IPS-11a (cell line): Measurements from ENCODE around the gene RASSF5.

Experiments used
- H3K4me3 ChIP-seq: one replicate; pipeline ENCODE4 v1.5.1; 2013; ENCODE audit warnings: low read depth, low read length, control low read depth

Gene RASSF5

DNA sequence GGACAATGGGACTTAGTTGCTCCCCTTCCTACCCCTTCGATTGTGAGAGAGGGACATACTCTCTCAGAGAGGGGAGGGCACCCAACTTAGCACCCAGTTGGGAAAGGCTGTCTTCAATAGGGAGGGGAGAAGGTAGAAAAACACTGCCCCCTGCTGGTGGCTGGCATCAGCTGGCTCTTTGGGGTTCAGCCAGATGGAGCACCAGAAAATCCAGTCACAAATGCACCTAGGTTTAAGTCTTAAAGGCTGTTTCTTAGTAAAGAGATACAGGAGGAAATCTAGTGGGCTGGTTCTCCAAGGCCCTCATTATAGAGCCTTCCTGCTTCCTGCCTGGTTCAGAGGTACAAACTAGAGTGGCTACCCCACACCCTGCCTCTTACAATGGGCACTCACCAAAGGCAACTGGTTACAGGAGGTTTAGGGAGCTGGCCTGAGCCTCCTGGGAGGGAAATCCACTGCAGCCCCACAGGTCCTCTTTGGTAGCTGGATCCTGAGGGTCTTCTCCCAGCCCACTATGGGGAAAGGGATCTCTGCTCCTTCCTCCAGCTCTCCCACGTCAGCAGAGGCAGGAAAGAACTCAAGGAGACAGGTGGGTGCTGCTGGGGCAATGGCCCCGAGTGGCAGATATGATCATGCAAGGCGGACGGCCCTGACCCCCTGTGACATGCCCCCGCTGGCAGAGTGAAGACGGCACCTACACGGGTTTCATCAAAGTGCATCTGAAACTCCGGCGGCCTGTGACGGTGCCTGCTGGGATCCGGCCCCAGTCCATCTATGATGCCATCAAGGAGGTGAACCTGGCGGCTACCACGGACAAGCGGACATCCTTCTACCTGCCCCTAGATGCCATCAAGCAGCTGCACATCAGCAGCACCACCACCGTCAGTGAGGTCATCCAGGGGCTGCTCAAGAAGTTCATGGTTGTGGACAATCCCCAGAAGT is 76.6 kb downstream of the RASSF5 start:
- no peak overlapping the region for H3K4me3 ChIP-seq

GRCh38 chr1:206584683-206585082 is 77.4 kb downstream of the RASSF5 start:
- no peak overlapping the region for H3K4me3 ChIP-seq

- no peak overlapping the region for H3K4me3 ChIP-seq
These were observed 79.4 kb downstream of the RASSF5 start for GRCh38 chr1:206586501-206587445.

DNA sequence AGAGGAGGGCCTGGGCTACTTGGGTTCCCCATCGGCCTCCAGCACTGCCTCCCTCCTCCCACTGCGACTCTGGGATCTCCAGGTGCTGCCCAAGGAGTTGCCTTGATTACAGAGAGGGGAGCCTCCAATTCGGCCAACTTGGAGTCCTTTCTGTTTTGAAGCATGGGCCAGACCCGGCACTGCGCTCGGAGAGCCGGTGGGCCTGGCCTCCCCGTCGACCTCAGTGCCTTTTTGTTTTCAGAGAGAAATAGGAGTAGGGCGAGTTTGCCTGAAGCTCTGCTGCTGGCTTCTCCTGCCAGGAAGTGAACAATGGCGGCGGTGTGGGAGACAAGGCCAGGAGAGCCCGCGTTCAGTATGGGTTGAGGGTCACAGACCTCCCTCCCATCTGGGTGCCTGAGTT is 80.6 kb downstream of the RASSF5 start:
- no peak overlapping the region for H3K4me3 ChIP-seq

GRCh38 chr1:206588492-206588891 is 81.2 kb downstream of the RASSF5 start:
- H3K4me3 ChIP-seq = no peak overlapping the region

- no peak overlapping the region for H3K4me3 ChIP-seq
These were observed 81.9 kb downstream of the RASSF5 start for GRCh38 chr1:206589206-206589605.

DNA sequence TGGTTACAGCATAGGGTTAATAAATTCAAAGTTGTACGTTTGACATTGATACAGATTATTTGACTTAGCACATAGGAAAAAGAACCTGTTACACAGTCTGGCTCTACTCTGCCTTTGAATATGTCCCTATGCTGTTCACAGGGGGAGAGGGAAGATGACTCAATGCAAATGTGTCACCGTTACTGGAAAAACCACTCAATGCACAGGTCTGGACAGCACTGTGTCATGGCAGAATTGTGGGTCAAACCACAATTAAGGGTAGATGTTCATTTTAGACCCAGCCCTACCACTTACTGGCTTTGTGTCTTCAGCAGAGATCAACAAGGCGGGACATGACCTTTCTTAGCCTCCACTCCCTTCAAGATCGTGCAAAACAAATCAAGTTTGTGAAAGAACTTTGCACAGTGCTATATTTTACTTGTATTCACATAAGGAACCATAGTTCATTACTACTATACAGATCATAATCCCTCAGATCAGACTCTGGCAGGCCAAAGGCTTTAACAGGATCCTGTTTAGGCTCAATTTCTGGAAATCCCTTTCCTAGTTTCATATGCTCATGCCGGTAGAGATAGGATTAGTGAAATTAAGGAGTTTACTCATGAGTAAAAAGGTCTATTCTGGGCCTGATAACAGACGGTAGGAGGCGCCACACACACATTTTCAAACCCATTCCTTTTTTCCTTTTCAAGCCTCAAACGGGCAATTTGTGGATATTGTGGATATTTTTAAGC is 82.9 kb downstream of the RASSF5 start:
- H3K4me3 ChIP-seq = no peak overlapping the region

GRCh38 chr1:206591226-206591625 is 83.9 kb downstream of the RASSF5 start:
- H3K4me3 ChIP-seq = no peak overlapping the region

DNA sequence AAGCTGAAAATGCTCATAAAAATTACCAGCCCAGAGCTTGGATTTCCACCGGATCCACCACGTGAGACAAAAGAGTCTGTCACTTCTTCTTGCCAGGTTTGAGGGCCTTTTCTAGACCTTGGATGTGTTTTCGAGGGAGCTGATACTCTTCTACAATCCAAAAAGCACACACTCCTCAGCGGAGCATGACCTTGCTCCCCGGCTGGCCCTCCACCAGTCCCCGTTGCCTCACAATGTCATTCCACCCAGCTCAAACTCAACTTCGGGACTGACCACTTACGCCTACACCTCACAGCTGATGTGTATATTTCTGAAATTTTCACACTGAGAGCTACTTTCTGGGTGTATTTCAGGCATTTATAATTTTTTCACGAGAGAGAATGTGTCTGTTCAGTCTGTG is 84.4 kb downstream of the RASSF5 start:
- no peak overlapping the region for H3K4me3 ChIP-seq

GRCh38 chr1:206593351-206593925 is 86.1 kb downstream of the RASSF5 start:
- H3K4me3 ChIP-seq = no peak overlapping the region

DNA sequence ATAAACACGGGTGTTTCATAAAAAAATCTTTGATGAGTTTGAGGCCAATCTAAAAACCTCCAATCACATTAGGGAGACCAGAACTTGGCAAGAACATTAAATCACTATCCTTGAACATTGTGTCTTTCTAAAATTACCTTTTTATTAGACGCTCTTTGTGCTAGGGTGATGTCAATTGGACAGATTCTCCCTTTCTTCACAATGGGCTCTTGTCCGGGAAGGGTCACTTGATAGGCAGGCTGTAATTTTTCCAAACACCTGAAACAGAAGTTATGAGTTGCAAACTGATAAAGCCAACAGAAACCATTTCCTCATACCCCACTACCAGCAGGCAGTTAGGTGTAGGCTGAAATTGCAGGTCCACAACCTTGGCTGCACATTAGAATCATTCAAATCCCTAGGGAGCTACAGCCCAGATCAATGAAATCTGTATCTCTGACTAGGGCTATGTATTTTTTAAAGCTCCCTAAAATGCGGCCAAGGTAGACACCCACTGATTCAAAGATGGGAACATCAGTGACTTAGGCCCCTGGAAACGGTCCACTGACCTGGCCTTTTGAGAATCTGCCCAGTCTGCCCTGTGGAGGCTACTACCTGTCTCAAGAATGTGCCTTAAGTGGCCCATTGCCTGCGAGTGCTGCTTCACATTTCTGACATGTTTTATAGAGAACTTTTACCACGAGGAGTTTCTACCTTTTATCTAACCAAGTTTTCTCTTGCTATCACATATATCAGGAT is 88.4 kb downstream of the RASSF5 start:
- no peak overlapping the region for H3K4me3 ChIP-seq

DNA sequence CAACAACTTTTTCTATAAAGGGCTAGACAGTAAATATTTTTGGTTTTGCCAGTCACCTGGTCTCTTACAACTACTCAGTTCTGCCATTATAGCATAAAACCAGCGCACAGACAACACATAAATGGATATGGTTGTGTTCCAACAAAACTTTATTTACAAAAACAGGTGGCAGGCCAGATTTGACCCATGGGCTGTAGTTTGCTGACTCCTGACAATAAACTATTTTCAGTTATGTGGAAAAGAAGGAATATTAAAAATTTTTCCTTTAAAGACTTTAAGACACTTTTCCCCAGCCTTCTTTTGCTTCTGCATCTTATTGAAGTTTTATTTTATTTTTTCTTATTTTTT is 89.0 kb downstream of the RASSF5 start:
- H3K4me3 ChIP-seq = no peak overlapping the region

DNA sequence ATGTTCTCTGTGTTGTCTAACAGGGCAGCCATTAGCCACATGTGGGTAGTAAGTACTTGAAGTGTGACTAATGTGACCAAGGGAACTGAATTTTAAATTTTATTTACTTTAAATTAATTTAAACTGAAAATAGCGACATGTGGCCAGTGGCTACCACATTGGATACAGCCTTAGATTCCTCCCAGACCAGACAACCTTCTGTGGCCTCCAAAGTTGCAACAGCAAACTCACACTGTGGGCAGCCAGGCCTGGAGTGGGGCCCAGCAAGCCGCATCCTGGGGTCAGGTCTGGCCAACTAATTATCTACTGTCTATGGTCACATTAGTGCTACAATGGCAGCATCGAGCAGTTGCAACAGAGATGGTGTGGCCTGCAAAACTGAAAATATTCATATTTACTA is 93.2 kb downstream of the RASSF5 start:
- H3K4me3 ChIP-seq = no peak overlapping the region

- no peak overlapping the region for H3K4me3 ChIP-seq
These were observed 97.5 kb downstream of the RASSF5 start for GRCh38 chr1:206604861-206605260.

DNA sequence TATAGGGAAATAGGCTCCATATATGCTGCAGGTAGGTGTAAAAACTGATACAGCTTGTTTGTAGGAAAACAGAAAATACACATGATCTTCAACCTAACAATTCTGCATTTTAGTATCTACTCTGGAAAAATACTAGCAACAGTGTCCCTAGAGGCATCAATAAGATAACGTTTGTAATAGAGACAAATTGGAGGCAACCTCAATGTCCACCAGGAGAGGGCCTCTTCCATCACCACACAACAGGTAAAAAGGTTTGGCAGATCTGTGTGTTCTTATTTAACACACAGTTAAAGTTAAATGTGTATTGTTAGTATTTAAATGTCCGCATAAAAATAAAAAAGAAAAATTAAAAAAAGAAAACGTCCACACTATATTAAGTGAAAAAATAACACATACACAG is 99.5 kb downstream of the RASSF5 start:
- H3K4me3 ChIP-seq = no peak overlapping the region

- H3K4me3 ChIP-seq = no peak overlapping the region
These were observed 100.9 kb downstream of the RASSF5 start for GRCh38 chr1:206608108-206608698.

DNA sequence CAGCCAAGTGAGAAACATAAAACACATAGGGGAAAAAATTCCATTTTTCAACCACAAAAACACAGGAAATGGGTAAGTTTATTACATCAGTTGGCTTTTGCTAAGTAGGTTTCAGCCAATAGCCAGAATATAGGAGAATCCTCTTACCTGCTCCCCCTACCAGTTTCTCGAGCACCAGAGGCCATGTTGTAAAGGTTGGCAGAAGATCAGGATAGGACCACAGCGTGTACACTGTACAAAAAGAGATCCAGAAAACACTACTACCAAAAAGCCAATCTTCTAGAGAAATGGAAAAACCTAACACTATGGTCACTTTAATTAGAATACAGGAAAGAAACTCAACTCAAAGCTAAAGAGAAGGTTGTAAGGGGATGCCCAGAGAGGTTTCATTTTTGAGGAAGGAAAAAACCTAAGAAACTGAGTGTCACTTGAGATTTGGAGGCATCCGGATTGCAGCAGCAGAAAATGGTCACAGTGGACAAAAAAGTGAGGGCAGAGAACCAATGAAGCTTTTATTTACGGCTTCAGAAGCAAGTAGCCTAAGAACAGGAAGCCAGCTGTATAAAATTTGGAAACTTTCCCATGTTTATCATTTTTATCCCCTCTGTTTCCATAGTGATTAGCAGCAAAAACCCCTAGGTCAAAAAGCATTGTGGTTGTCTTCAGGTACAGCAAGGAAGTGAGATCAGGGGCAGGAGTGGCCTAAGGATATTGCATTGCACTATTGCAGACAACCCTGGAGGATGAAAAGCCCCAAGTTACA is 102.1 kb downstream of the RASSF5 start:
- no peak overlapping the region for H3K4me3 ChIP-seq

DNA sequence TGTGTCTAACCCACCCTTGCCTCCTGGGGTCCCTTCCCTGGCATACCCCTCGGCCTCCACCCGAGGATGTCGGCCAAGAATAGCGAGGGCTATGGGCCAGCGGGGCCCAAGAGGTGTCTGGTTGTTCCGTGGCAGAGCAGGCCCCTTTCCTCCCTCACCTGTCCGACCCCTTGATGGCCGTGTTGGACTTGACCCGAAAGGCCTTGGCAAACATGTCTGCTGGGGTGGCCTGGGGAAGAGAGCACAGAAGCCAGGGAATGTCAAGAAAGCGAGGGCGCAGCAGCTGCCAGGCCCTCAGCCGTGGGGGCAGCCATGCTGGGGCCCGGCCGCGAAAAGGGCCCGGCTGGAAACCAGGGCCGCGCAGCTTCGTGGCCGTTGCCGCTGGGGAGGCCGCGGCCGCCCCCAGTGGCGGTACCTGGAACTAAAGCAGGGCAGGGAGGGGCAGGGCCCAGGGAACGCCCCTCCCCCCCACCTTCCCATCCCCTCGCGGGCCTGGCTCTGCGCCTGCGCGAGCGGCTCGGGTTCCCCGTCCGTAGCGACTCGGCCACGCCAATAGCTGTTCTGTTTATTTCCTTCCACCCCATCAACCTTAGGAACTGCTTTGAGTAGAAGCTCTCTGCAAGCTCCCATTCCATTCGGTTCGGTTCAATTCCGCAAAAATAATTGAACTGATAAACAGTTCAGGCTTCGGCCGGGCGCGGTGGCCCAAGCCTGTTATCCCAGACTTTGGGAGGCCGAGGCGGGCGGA is 105.0 kb downstream of the RASSF5 start, which contains the start of gene EIF2D:
Gene EIF2D (minus strand): TSS at position 337 of the 748 bp plus-strand sequence. CDS start 123 bp downstream, at position 214.
- H3K4me3 ChIP-seq = peak within 1 kb of the TSS; percentile 85
